ENCODE results near the gene TUBD1. TPM values are rescaled to one million over a fixed set of nuclear protein-coding genes. Genes with fewer than 3 reads are reported as not detected.

TUBD1 gene
- total RNA-seq, 2 donors from 2014 or later, result 17.5 to 24.1 TPM

DNA sequence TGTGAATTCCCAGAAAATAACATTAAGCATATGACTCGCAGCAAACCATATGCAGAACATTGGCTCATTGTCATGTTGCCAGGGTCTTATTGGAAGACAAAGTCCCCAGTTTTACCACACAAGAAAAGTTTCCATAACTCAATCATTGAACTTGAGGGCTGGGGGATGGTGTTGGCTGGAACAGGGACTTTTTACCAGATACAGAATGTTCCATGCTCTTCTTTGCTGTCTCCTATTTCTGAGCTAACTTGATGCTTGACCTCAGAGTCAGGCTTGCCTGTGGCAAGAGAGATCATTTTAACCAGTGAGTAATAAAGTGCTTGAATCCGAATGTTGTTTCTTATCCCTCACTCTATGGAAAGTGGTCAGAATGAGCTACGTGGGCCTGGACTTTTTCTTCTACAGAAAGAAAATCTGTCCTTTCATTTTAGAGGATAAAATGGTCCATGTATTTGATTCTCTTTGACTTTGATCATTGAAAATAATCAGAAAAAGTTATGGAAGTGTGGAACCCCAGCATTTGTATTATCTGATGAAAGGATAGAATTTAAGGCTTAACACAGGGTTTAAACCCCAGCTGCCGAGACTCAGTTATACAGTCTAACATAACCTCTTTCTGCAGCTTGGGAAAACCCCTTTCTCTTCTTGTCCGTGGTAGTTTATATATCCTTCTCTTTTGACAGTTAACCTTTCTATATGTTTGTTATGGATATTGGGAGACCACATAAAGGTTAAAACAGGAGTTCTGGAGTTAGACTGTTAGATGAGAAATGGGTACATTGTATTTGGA, 67.0 kb downstream of the TUBD1 start:
- Mint-ChIP-seq H3K36me3 (ENCODE audit: low read depth) (peaks cover 16% of the 10 kb centered on the region), H3K9me3 (no peaks in the 10 kb centered on the region), H3K27ac (no peak overlapping the region), H3K4me1 (peaks cover 30% of the 10 kb centered on the region), H3K27me3 (ENCODE audit: insufficient read depth) (no peaks in the 10 kb centered on the region), H3K4me3 (no peak overlapping the region)
- H3K9ac ChIP-seq (ENCODE audit: extremely low read depth, low read length, poor library complexity, severe bottlenecking), result no peak overlapping the region
- peaks cover 6% of the 10 kb centered on the region for H3K4me1 ChIP-seq (ENCODE audit: control insufficient read depth, insufficient read depth, low read length)
- 99 to 100% methylated on average over 2 to 4 of the region's 5 CpGs for WGBS, 2 experiments (ENCODE audit: insufficient coverage in 1 of 2, insufficient read length in 1 of 2)
- DNase-seq, result no peak
- no peak overlapping the region for H3K4me3 ChIP-seq (ENCODE audit: low read length)
- H3K9me3 ChIP-seq (ENCODE audit: control insufficient read depth, low read length), result no peaks in the 10 kb centered on the region
- H3K27me3 ChIP-seq (ENCODE audit: control insufficient read depth, insufficient read depth, low read length, poor library complexity, severe bottlenecking), result no peaks in the 10 kb centered on the region
- peaks cover 3% of the 10 kb centered on the region for H3K36me3 ChIP-seq (ENCODE audit: control insufficient read depth, insufficient read depth, low read length)
- no peak for TF ChIP-seq CTCF (conservative IDR thresholded peaks at IDR 0.05)
- H3K27ac ChIP-seq (ENCODE audit: low read depth, low read length), result no peak overlapping the region

DNA sequence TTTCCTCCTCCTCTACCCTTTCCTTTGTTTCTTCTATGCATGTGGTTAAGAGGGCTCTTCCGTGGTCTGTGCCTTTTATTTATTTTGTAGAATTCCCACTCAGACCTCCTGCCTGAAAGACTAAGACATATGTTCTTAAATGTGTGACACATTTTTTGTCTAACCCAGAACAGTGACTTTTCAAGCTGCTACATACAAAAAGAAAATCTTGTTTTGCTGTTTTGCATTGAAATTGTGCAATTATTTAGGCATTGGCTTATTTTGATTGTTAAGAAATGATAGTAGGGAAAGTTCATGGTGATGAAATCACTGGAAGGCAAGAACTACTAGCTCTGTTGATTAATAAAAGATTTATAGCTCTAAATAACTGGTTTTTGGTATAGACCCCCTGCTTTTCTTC, 76.8 kb downstream of the TUBD1 start:
- no peak for DNase-seq
- Histone ChIP-seq H3K27me3 (ENCODE audit: control insufficient read depth, insufficient read depth, low read length, poor library complexity, severe bottlenecking) (no peaks in the 10 kb centered on the region), H3K27ac (ENCODE audit: low read depth, low read length) (no peak overlapping the region), H3K9ac (ENCODE audit: extremely low read depth, low read length, poor library complexity, severe bottlenecking) (no peak overlapping the region), H3K4me1 (ENCODE audit: control insufficient read depth, insufficient read depth, low read length) (no peaks in the 10 kb centered on the region), H3K9me3 (ENCODE audit: control insufficient read depth, low read length) (no peaks in the 10 kb centered on the region), H3K4me3 (ENCODE audit: low read length) (no peak overlapping the region), H3K36me3 (ENCODE audit: control insufficient read depth, insufficient read depth, low read length) (peaks cover 27% of the 10 kb centered on the region)
- Mint-ChIP-seq H3K27me3 (ENCODE audit: insufficient read depth) (no peaks in the 10 kb centered on the region), H3K9me3 (no peaks in the 10 kb centered on the region), H3K4me1 (no peaks in the 10 kb centered on the region), H3K4me3 (no peak overlapping the region), H3K36me3 (ENCODE audit: low read depth) (peaks cover 31% of the 10 kb centered on the region), H3K27ac (no peak overlapping the region)
- no peak for TF ChIP-seq CTCF (conservative IDR thresholded peaks at IDR 0.05)
- WGBS, 2 experiments (ENCODE audit: insufficient coverage in 1 of 2, insufficient read length in 1 of 2), result 78% methylated on average over 1 of the region's 1 CpG; no CpG with 5 or more reads in 1 of the 2 experiments

GRCh38 chr17:59814685-59815084, 78.1 kb downstream of the TUBD1 start:
- H3K27ac Mint-ChIP-seq, result peak overlapping the region; percentile 23
- H3K36me3 ChIP-seq (ENCODE audit: control insufficient read depth, insufficient read depth, low read length), result peaks cover 32% of the 10 kb centered on the region
- no peaks in the 10 kb centered on the region for H3K27me3 Mint-ChIP-seq (ENCODE audit: insufficient read depth)
- H3K9me3 ChIP-seq (ENCODE audit: control insufficient read depth, low read length), result no peaks in the 10 kb centered on the region
- H3K27me3 ChIP-seq (ENCODE audit: control insufficient read depth, insufficient read depth, low read length, poor library complexity, severe bottlenecking), result no peaks in the 10 kb centered on the region
- peaks cover 28% of the 10 kb centered on the region for H3K36me3 Mint-ChIP-seq (ENCODE audit: low read depth)
- H3K4me1 ChIP-seq (ENCODE audit: control insufficient read depth, insufficient read depth, low read length), result no peaks in the 10 kb centered on the region
- no peak for TF ChIP-seq CTCF (conservative IDR thresholded peaks at IDR 0.05)
- H3K9ac ChIP-seq (ENCODE audit: extremely low read depth, low read length, poor library complexity, severe bottlenecking), result no peak overlapping the region
- H3K4me3 Mint-ChIP-seq, result no peak overlapping the region
- H3K27ac ChIP-seq (ENCODE audit: low read depth, low read length), result no peak overlapping the region
- H3K4me3 ChIP-seq (ENCODE audit: low read length), result no peak overlapping the region
- H3K4me1 Mint-ChIP-seq, result no peaks in the 10 kb centered on the region
- DNase-seq, result no peak
- WGBS, 2 experiments (ENCODE audit: insufficient coverage in 1 of 2, insufficient read length in 1 of 2), result 93 to 100% methylated on average over 3 of the region's 3 CpGs
- H3K9me3 Mint-ChIP-seq, result no peaks in the 10 kb centered on the region

All from endodermal cell (in vitro differentiated cells).